ENCODE data around the gene SNX27. TPM values are rescaled to one million over a fixed set of nuclear protein-coding genes. Genes with fewer than 3 reads are reported as not detected.

Gene SNX27
- total RNA-seq, 1 experiment from 2014 or later = 42.2 TPM

DNA sequence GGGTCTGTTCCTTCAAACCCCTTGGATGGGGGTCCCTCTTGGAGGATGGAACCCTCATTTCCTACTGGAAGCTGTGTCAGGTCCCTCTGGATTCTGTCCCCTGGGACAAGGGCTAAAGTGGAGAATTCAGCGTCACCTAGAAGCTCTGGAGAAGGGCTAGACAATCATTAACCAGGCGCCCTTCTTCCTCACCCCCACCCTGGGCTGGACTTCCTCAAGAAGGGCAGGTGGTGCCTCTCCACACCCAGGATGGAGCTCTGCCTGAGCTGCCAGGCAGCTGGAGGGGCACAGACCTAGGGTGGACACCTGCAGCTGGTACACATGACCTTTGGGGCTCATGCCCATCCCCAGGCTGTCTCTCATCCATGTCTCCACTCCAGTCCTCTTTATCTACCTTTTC, 101.2 kb downstream of the SNX27 start:
- POLR2A ChIA-PET = no interaction called here
- Histone ChIP-seq H3K4me1 (ENCODE audit: control insufficient read depth in 1 of 2, insufficient read depth in 2 of 2, low read length in 2 of 2) (no peaks in the 10 kb centered on the region), H3K79me2 (ENCODE audit: insufficient read depth, low read length) (no peaks in the 10 kb centered on the region), H3K9me3 (ENCODE audit: control insufficient read depth in 1 of 2, insufficient read depth in 1 of 2, low read depth in 1 of 2, low read length in 2 of 2) (no peaks in the 10 kb centered on the region), H3K4me2 (ENCODE audit: low read length) (no peak overlapping the region), H3K27ac (ENCODE audit: low read depth, low read length) (no peak overlapping the region), H3K27me3 (ENCODE audit: insufficient read depth, low read length) (peaks cover 11% of the 10 kb centered on the region; the same call in 1 of the 2 replicates), H4K20me1 (ENCODE audit: insufficient read depth) (no peaks in the 10 kb centered on the region), H2AFZ (ENCODE audit: low read depth, low read length, poor library complexity, severe bottlenecking) (no peak overlapping the region), H3K9ac (ENCODE audit: low read length) (no peak overlapping the region), H3K9me2 (ENCODE audit: insufficient read depth) (no peaks in the 10 kb centered on the region), H3K36me3 (ENCODE audit: control insufficient read depth in 1 of 2, insufficient read depth in 2 of 2, low read length in 2 of 2) (no peaks in the 10 kb centered on the region), H3K4me3 (replicated peaks in 1 of 2; ENCODE audit: low read depth in 1 of 2, low read length in 2 of 2) (no peak overlapping the region)
- TF ChIP-seq, protein P1, sequence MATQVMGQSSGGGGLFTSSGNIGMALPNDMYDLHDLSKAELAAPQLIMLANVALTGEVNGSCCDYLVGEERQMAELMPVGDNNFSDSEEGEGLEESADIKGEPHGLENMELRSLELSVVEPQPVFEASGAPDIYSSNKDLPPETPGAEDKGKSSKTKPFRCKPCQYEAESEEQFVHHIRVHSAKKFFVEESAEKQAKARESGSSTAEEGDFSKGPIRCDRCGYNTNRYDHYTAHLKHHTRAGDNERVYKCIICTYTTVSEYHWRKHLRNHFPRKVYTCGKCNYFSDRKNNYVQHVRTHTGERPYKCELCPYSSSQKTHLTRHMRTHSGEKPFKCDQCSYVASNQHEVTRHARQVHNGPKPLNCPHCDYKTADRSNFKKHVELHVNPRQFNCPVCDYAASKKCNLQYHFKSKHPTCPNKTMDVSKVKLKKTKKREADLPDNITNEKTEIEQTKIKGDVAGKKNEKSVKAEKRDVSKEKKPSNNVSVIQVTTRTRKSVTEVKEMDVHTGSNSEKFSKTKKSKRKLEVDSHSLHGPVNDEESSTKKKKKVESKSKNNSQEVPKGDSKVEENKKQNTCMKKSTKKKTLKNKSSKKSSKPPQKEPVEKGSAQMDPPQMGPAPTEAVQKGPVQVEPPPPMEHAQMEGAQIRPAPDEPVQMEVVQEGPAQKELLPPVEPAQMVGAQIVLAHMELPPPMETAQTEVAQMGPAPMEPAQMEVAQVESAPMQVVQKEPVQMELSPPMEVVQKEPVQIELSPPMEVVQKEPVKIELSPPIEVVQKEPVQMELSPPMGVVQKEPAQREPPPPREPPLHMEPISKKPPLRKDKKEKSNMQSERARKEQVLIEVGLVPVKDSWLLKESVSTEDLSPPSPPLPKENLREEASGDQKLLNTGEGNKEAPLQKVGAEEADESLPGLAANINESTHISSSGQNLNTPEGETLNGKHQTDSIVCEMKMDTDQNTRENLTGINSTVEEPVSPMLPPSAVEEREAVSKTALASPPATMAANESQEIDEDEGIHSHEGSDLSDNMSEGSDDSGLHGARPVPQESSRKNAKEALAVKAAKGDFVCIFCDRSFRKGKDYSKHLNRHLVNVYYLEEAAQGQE (IDR thresholded peaks at IDR 0.05; ENCODE audit: low read depth) = no peak
- TF ChIP-seq JUND (IDR thresholded peaks at IDR 0.05) = no peak
- no peak for TF ChIP-seq EZH2phosphoT487 (IDR thresholded peaks at IDR 0.05; ENCODE audit: borderline replicate concordance)
- TF ChIP-seq SP1 (IDR thresholded peaks at IDR 0.05; ENCODE audit: low read depth) = no peak
- TF ChIP-seq, protein P2, sequence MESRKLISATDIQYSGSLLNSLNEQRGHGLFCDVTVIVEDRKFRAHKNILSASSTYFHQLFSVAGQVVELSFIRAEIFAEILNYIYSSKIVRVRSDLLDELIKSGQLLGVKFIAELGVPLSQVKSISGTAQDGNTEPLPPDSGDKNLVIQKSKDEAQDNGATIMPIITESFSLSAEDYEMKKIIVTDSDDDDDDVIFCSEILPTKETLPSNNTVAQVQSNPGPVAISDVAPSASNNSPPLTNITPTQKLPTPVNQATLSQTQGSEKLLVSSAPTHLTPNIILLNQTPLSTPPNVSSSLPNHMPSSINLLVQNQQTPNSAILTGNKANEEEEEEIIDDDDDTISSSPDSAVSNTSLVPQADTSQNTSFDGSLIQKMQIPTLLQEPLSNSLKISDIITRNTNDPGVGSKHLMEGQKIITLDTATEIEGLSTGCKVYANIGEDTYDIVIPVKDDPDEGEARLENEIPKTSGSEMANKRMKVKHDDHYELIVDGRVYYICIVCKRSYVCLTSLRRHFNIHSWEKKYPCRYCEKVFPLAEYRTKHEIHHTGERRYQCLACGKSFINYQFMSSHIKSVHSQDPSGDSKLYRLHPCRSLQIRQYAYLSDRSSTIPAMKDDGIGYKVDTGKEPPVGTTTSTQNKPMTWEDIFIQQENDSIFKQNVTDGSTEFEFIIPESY (IDR thresholded peaks at IDR 0.05; ENCODE audit: extremely low read depth, insufficient replicate concordance, low read length) = no peak
- TF ChIP-seq EZH2 (IDR thresholded peaks at IDR 0.05) = no peak
- TF ChIP-seq POLR2AphosphoS5 (IDR thresholded peaks at IDR 0.05; ENCODE audit: low read depth, low read length) = no peak
- TF ChIP-seq CBX3 (IDR thresholded peaks at IDR 0.05; ENCODE audit: low read depth) = no peak
- TF ChIP-seq, protein P3, sequence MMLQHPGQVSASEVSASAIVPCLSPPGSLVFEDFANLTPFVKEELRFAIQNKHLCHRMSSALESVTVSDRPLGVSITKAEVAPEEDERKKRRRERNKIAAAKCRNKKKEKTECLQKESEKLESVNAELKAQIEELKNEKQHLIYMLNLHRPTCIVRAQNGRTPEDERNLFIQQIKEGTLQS (IDR thresholded peaks at IDR 0.05) = no peak
- TF ChIP-seq, protein P4, sequence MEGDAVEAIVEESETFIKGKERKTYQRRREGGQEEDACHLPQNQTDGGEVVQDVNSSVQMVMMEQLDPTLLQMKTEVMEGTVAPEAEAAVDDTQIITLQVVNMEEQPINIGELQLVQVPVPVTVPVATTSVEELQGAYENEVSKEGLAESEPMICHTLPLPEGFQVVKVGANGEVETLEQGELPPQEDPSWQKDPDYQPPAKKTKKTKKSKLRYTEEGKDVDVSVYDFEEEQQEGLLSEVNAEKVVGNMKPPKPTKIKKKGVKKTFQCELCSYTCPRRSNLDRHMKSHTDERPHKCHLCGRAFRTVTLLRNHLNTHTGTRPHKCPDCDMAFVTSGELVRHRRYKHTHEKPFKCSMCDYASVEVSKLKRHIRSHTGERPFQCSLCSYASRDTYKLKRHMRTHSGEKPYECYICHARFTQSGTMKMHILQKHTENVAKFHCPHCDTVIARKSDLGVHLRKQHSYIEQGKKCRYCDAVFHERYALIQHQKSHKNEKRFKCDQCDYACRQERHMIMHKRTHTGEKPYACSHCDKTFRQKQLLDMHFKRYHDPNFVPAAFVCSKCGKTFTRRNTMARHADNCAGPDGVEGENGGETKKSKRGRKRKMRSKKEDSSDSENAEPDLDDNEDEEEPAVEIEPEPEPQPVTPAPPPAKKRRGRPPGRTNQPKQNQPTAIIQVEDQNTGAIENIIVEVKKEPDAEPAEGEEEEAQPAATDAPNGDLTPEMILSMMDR (IDR thresholded peaks at IDR 0.05 in 2 of 3, conservative IDR thresholded peaks at IDR 0.05 in 1 of 3; ENCODE audit: borderline replicate concordance in 1 of 3, insufficient read depth in 1 of 3, low read depth in 2 of 3, low read length in 2 of 3) = no peak
- no peak for TF ChIP-seq POLR2A (IDR thresholded peaks at IDR 0.05; ENCODE audit: borderline replicate concordance, extremely low read depth, insufficient read depth, insufficient read length)
- TF ChIP-seq CEBPB (IDR thresholded peaks at IDR 0.05; ENCODE audit: low read depth) = no peak
- BruUV-seq (replicated peaks) = no TSS peak
- RAD21 ChIA-PET (ENCODE audit: low non-redundant PET in 1 of 2, low total read pairs in 2 of 2, uncharacterized antibody in 2 of 2, unreplicated experiment in 2 of 2) = no interaction called here
- CTCF ChIA-PET = interaction anchor here (1.0 kb wide), 1 partner anchor 22 kb away, joined by 3 read pairs; no protein-coding TSS in a partner anchor
- DNase-seq (ENCODE audit: low read depth, low spot score) (no peak), ATAC-seq (no peak)
- intact Hi-C loops (cut with micrococcal nuclease) = no loop called here

Measured in HCT116 (cell line).